Smooth muscle cell (in vitro differentiated cells): ENCODE results near the gene WDR19. TPM values are rescaled to one million over a fixed set of nuclear protein-coding genes. Genes with fewer than 3 reads are reported as not detected.
"Not testable (repeated sequence)": the region's sequence is repeated elsewhere in the genome, so short reads cannot be mapped to it uniquely, and the experiment has no call there.

Experiments
- DNase-seq: peaks from one replicate; lab custom pipeline; 2025; ENCODE audit not compliant: unreplicated experiment; lab: John Stamatoyannopoulos, UW
- H2AFZ ChIP-seq: fragments of 200-600 bp; sonication (generic); 2 replicates; pipeline ENCODE4 v1.6.0; 2016; ENCODE audit warnings: antibody characterized with exemption, low read depth, mild to moderate bottlenecking
- H3F3A ChIP-seq: fragments of 200-600 bp; sonication (generic); 2 replicates; pipeline ENCODE4 v1.6.0; 2017; ENCODE audit warnings: antibody characterized with exemption, low read depth
- H3K27ac ChIP-seq: fragments of 200-600 bp; sonication (generic); 2 replicates; pipeline ENCODE4 v1.5.1; 2016; ENCODE audit warnings: low read depth, mild to moderate bottlenecking
- H3K27me3 ChIP-seq: fragments of 200-600 bp; sonication (generic); 2 replicates; pipeline ENCODE4 v1.6.1; 2016; ENCODE audit warnings: low read depth, mild to moderate bottlenecking
- H3K36me3 ChIP-seq: fragments of 200-600 bp; sonication (generic); 2 replicates; pipeline ENCODE4 v1.5.1; 2016; ENCODE audit warnings: low read depth
- H3K4me1 ChIP-seq: fragments of 200-600 bp; sonication (generic); 2 replicates; pipeline ENCODE4 v1.5.1; 2016; ENCODE audit warnings: low read depth
- H3K4me2 ChIP-seq: fragments of 200-600 bp; sonication (generic); 2 replicates; pipeline ENCODE4 v1.6.0; 2016; ENCODE audit warnings: mild to moderate bottlenecking
- H3K4me3 ChIP-seq: fragments of 200-600 bp; sonication (generic); 2 replicates; pipeline ENCODE4 v1.5.1; 2016; ENCODE audit warnings: mild to moderate bottlenecking
- H3K79me2 ChIP-seq: fragments of 200-600 bp; sonication (generic); 2 replicates; pipeline ENCODE4 v1.6.0; 2016; ENCODE audit warnings: low read depth, mild to moderate bottlenecking
- H3K9ac ChIP-seq: fragments of 200-600 bp; sonication (generic); 2 replicates; pipeline ENCODE4 v1.6.0; 2016; ENCODE audit warnings: low read depth
- H3K9me3 ChIP-seq: fragments of 200-600 bp; sonication (generic); replicated peaks from 2 replicates; pipeline ENCODE4 v1.5.1; 2016; ENCODE audit warnings: low read depth
- H4K20me1 ChIP-seq: fragments of 200-600 bp; sonication (generic); 2 replicates; pipeline ENCODE4 v1.6.0; 2016; ENCODE audit warnings: low read depth
- WGBS: methylation state at CpG from one replicate; pipeline ENCODE4 v1.1.7; 2016; ENCODE audit warnings: low lambda C conversion rate; 5-methylcytosine and 5-hydroxymethylcytosine counted together
- polyA plus RNA-seq: library from polyadenylated mRNA; unstranded; fragments of >200 nt; fragmentation: Nextera tagmentation; extraction: Ambion mirVana; gene quantifications from 2 replicates; pipeline ENCODE4 v1.2.1, GENCODE V29; 2016
- total RNA-seq: library from RNA; depleted of rRNA; stranded (reverse); fragments of >200 nt; gene quantifications from 2 replicates; pipeline ENCODE4 v1.2.3, GENCODE V29; 2014
- TF ChIP-seq, protein P1 (sequence below): fragments of 200-600 bp; sonication (generic); IDR thresholded peaks from 2 replicates; pipeline ENCODE4 v1.5.1; 2017; ENCODE audit warnings: borderline replicate concordance, mild to moderate bottlenecking, antibody characterized with exemption; ENCODE audit not compliant: insufficient read depth, poor library complexity, severe bottlenecking

Gene WDR19
- 33.5 and 38.5 TPM in 2 replicates for total RNA-seq
- polyA plus RNA-seq = 13.5 and 14.0 TPM in 2 replicates

DNA sequence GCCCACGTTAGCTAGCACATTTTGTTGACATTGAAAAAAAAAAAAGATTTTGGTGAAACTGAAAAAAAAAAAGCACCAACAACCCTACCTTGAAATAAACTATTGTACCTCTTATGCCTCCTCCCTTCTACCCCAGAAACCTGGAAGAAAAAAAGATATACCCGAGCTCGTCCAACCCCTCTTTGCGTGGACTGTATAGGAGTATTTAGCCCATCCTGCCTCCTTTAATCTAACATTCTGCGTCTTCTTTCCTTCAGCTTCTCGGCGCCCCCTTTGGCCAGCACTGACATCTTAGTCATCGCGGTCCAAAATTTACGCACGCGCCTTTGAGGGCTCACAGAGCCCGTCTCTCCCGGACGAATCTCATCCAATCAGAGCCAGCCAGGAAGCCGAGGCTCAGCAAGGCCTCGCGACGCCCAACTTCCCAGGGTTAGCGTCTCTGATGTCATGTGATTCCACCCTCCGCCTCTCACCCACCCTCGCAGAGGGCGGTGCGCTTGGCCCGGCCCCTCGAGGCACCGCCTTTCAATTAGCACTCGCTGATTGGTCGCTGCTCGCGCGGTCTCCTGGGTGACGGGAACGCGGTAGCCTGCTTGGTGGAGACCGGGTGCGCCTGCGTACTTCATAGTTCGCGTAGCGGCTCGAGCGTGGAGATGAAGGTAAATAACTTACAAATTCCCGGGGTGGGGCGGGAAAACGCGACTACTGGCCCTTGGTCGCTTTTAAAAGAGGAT, at the start of gene WDR19:
WDR19 (plus strand) TSS at position 625 of the 734 bp plus-strand sequence; CDS start at position 654, 29 bp downstream.
- Histone ChIP-seq H3F3A (no peaks in the 10 kb centered on the region), H3K4me2 (peak within 1 kb of the TSS; percentile 93), H3K4me1 (peaks cover 12% of the 10 kb centered on the region), H3K4me3 (peak within 1 kb of the TSS; percentile 69), H3K36me3 (no peaks in the 10 kb centered on the region), H3K79me2 (no peaks in the 10 kb centered on the region), H3K27me3 (no peaks in the 10 kb centered on the region), H3K9ac (peak within 1 kb of the TSS; percentile 60), H3K27ac (peak within 1 kb of the TSS; percentile 63), H3K9me3 (no peaks in the 10 kb centered on the region), H4K20me1 (no peaks in the 10 kb centered on the region), H2AFZ (peak within 1 kb of the TSS; percentile 97)
- DNase-seq = peak; percentile 89
- TF ChIP-seq, protein P1, sequence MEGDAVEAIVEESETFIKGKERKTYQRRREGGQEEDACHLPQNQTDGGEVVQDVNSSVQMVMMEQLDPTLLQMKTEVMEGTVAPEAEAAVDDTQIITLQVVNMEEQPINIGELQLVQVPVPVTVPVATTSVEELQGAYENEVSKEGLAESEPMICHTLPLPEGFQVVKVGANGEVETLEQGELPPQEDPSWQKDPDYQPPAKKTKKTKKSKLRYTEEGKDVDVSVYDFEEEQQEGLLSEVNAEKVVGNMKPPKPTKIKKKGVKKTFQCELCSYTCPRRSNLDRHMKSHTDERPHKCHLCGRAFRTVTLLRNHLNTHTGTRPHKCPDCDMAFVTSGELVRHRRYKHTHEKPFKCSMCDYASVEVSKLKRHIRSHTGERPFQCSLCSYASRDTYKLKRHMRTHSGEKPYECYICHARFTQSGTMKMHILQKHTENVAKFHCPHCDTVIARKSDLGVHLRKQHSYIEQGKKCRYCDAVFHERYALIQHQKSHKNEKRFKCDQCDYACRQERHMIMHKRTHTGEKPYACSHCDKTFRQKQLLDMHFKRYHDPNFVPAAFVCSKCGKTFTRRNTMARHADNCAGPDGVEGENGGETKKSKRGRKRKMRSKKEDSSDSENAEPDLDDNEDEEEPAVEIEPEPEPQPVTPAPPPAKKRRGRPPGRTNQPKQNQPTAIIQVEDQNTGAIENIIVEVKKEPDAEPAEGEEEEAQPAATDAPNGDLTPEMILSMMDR = peak; percentile 23
- under 1% methylated on average over 48 of the region's 48 CpGs for WGBS

DNA sequence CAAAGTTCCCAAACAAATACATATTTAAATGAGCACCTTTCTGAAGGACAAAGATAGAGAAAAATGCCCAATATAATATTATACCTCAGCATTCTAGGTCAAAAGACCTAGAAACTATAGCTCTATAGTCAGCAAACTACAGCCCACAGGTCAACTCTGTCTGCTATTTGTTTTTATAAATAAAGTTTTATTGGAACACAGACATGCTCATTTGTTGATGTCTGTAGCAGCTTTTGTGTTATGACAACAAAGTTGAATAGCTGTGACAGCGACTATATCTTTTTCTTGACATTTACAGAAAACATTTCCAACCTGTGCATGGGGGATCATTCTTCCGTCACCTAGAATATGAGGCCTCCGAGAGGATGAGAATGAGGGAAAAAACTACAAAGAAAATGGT, 48.7 kb upstream of the WDR19 start:
- Histone ChIP-seq H2AFZ (no peak overlapping the region), H3K79me2 (no peaks in the 10 kb centered on the region), H4K20me1 (no peaks in the 10 kb centered on the region), H3K9me3 (no peaks in the 10 kb centered on the region), H3K4me3 (no peak overlapping the region), H3K27me3 (no peaks in the 10 kb centered on the region), H3F3A (peaks cover 8% of the 10 kb centered on the region), H3K9ac (no peak overlapping the region), H3K4me2 (no peak overlapping the region), H3K27ac (no peak overlapping the region), H3K36me3 (no peaks in the 10 kb centered on the region), H3K4me1 (peaks cover 4% of the 10 kb centered on the region)
- 96% methylated on average over 3 of the region's 3 CpGs for WGBS
- TF ChIP-seq, protein P1 = no peak
- DNase-seq = no peak

DNA sequence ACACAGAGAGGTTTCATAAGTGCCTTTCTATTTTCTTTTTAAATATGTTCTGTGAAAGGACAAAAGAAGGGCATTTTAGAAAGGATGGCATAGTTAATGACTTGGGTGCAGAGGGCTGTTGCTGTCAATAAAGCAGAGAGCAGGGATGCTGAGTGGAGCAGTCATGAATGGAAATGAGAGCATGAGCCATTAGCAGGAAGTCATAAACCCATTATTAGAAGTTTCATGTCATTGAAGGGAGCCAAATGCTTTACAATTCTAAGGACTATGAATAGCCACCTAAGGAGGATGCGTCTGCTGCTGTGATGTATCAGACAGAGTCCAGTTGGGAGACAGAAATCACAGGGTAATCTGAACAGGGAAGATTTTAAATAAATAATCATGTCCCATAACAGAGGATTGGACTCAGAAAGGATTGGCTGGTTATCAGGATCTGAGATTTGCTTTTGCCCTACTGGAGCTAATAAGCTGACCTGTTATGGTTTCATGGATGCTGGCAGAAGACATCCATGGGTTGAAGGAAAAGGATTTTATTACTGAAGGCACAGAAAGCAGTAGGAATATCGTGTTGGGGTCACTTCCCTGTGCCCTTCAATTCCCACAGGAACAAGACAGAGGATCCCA, 47.5 kb upstream of the WDR19 start:
- H4K20me1 ChIP-seq = no peaks in the 10 kb centered on the region
- no peaks in the 10 kb centered on the region for H3K36me3 ChIP-seq
- peaks cover 8% of the 10 kb centered on the region for H3F3A ChIP-seq
- no peaks in the 10 kb centered on the region for H3K79me2 ChIP-seq
- peak overlapping the region; percentile 73 for H3K4me2 ChIP-seq
- no peak overlapping the region for H3K27ac ChIP-seq
- H3K4me1 ChIP-seq = peaks cover 4% of the 10 kb centered on the region
- no peak overlapping the region for H3K9ac ChIP-seq
- no peak for DNase-seq
- H3K4me3 ChIP-seq = peak overlapping the region; percentile 10
- no peaks in the 10 kb centered on the region for H3K27me3 ChIP-seq
- TF ChIP-seq, protein P1 = no peak
- H2AFZ ChIP-seq = no peak overlapping the region
- 67% methylated on average over 2 of the region's 2 CpGs for WGBS
- no peaks in the 10 kb centered on the region for H3K9me3 ChIP-seq

DNA sequence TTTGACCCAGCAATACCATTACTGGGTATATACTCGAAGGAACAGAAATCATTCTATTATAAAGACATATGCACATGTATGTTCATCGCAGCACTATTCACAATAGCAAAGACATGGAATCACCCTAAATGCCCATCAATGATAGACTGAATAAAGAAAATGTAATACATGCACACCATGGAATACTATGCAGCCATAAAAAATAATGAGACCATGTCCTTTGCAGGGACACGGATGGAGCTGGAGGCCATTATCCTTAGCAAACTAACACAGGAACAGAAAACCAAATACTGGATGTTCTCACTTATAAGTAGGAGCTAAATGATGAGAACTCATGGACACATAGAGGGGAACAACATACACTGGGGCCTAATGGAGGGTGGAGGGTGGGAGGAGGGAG, 44.1 kb upstream of the WDR19 start:
- H3K36me3 ChIP-seq, H3K79me2 ChIP-seq, H3K4me3 ChIP-seq, H3K27me3 ChIP-seq, H4K20me1 ChIP-seq, H3F3A ChIP-seq, H3K9ac ChIP-seq, H2AFZ ChIP-seq, H3K4me2 ChIP-seq, H3K4me1 ChIP-seq, DNase-seq, H3K27ac ChIP-seq, H3K9me3 ChIP-seq: not testable (repeated sequence)
- 99% methylated on average over 3 of the region's 3 CpGs for WGBS
